Nephron (organoid): ENCODE measurements around the gene NIPSNAP2.
"Not testable (repeated sequence)": the region's sequence is repeated elsewhere in the genome, so short reads cannot be mapped to it uniquely, and the experiment has no call there.

Experiments
- H3K27ac Mint-ChIP-seq, 3 experiments: 2 replicates each; pipeline ENCODE4 v1.8.0; 2020; ENCODE audit warnings: mixed read lengths in 3 of 3, mild to moderate bottlenecking in 2 of 3, moderate library complexity in 1 of 3
- H3K27me3 Mint-ChIP-seq: 2 replicates; pipeline ENCODE4 v1.8.0; 2021; ENCODE audit warnings: low read depth, mild to moderate bottlenecking, moderate library complexity, mixed read lengths
- H3K36me3 Mint-ChIP-seq: 2 replicates; pipeline ENCODE4 v1.8.0; 2020; ENCODE audit warnings: low read depth, mixed read lengths
- H3K4me1 Mint-ChIP-seq: 2 replicates; pipeline ENCODE4 v1.8.0; 2020; ENCODE audit warnings: mixed read lengths
- H3K4me3 Mint-ChIP-seq, 3 experiments: 2 replicates each; pipeline ENCODE4 v1.8.0; 2020; ENCODE audit warnings: mild to moderate bottlenecking in 3 of 3, mixed read lengths in 3 of 3, moderate library complexity in 2 of 3
- H3K9me3 Mint-ChIP-seq: 2 replicates; pipeline ENCODE4 v1.8.0; 2020; ENCODE audit warnings: mixed read lengths
- TF ChIP-seq, protein P1 (sequence below), 3 experiments: fragments of 200-600 bp; sonication (generic); IDR thresholded peaks; one replicate each; pipeline ENCODE4 v1.5.0; 2021; ENCODE audit warnings: antibody characterized with exemption in 3 of 3; ENCODE audit not compliant: unreplicated experiment in 3 of 3

Gene NIPSNAP2

DNA sequence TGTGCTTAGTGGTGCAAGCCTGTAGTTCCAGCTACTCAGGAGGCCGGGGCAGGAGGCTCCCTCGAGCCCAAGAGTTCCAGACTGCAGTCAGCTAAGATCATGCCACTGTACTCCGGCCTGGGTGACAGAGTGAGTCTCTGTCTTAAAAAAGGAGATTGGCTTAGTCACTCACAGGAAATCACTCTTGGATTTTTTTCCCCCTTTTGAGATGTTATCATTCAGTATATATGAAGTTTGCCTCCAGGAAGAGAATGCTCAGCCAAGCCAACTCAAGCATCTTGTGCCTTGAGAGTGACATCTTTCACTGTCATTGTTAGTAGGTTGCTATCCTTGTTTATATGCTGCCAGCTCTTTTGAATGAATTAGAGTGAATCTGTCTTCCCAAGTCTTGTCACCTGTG, 28.0 kb downstream of the NIPSNAP2 start:
- Mint-ChIP-seq H3K9me3 (no peaks in the 10 kb centered on the region), H3K27ac (no peak overlapping the region), H3K36me3 (peaks cover 65% of the 10 kb centered on the region), H3K27me3 (no peaks in the 10 kb centered on the region), H3K4me3 (no peak overlapping the region), H3K4me1 (no peaks in the 10 kb centered on the region)
- TF ChIP-seq, protein P1, sequence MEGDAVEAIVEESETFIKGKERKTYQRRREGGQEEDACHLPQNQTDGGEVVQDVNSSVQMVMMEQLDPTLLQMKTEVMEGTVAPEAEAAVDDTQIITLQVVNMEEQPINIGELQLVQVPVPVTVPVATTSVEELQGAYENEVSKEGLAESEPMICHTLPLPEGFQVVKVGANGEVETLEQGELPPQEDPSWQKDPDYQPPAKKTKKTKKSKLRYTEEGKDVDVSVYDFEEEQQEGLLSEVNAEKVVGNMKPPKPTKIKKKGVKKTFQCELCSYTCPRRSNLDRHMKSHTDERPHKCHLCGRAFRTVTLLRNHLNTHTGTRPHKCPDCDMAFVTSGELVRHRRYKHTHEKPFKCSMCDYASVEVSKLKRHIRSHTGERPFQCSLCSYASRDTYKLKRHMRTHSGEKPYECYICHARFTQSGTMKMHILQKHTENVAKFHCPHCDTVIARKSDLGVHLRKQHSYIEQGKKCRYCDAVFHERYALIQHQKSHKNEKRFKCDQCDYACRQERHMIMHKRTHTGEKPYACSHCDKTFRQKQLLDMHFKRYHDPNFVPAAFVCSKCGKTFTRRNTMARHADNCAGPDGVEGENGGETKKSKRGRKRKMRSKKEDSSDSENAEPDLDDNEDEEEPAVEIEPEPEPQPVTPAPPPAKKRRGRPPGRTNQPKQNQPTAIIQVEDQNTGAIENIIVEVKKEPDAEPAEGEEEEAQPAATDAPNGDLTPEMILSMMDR (IDR thresholded peaks at IDR 0.05; ENCODE audit: unreplicated experiment in 3 of 3), result no peak

DNA sequence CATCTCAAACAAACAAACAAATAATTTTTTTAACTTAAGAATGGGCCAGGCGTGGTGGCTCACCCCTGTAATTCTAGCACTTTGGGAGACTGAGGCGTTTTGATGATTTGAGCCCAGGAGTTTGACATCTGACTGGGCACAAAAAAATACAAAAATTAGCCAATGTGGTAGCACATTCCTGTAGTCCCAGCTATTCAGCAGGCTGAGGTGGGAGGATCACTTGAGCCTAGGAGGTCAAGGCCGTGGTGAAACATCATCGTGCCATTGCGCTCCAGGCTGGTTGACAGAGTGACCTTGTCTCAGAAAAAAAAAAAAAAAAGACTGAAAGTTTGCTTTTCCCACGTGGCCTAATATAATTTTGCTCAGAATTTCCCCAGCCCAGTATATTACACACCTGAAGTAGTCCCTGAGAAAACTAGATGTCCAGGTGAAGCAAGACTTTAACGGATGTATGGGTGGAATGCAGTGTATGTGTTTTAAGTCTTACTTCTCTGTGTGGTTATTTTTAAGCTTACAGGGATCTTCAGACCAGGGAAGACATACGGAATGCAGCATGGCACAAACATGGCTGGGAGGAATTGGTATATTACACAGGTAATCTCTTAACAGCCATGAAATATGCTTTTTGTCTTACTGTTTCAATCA, 32.6 kb downstream of the NIPSNAP2 start:
- Mint-ChIP-seq H3K27ac (no peak overlapping the region), H3K4me3 (no peak overlapping the region), H3K9me3 (no peaks in the 10 kb centered on the region), H3K36me3 (peaks cover 59% of the 10 kb centered on the region), H3K4me1 (no peaks in the 10 kb centered on the region), H3K27me3 (no peaks in the 10 kb centered on the region)
- TF ChIP-seq, protein P1 (IDR thresholded peaks at IDR 0.05; ENCODE audit: unreplicated experiment in 3 of 3), result no peak

DNA sequence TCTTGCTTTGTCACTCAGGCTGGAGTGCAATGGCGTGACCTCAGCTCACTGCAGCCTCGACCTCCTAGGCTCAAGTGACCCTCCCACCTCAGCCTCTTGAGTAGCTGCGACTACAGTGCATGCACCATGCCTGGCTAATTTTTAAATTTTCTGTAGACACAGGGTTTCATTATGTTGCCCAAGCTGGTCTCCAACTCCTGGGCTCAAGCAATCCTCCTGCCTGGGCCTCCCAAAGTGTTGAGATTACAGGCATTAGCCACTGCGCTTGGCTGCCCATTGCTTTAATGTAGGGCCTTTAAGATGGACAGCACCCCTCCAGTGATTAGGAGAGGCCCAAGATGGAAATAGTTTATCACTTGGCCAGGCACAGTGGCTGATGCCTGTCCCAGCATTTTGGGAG, 39.4 kb downstream of the NIPSNAP2 start:
- no peaks in the 10 kb centered on the region for H3K27me3 Mint-ChIP-seq
- TF ChIP-seq, protein P1 (IDR thresholded peaks at IDR 0.05; ENCODE audit: unreplicated experiment in 3 of 3), result no peak
- H3K9me3 Mint-ChIP-seq, result no peaks in the 10 kb centered on the region
- H3K4me3 Mint-ChIP-seq, result no peak overlapping the region
- H3K27ac Mint-ChIP-seq, result no peak overlapping the region
- peaks cover 14% of the 10 kb centered on the region for H3K36me3 Mint-ChIP-seq
- no peaks in the 10 kb centered on the region for H3K4me1 Mint-ChIP-seq

DNA sequence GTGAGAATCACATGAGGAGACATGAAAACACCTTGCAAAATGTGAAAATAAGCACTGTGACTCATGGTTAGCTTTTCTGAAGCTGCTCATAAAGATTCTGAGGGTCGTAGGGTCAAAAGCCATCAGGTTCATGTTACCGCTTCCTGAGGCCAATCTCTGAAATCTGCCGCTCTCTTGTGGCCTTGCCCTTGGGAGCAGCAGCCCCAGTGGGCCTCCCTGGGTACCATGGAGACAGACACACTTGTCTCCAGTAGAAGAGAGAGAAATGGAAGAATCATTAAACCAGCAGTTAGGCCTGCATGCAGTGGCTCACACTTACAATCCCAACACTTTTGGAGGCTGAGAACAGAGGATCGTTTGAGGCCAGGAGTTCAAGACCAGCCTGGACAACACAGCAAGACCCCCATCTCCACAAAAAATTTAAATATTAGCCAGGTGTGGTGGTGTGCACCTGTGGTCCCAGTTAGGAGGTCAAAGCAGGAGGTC, 42.8 kb downstream of the NIPSNAP2 start:
- Mint-ChIP-seq H3K36me3 (peaks cover 13% of the 10 kb centered on the region), H3K4me1 (no peaks in the 10 kb centered on the region), H3K9me3 (no peaks in the 10 kb centered on the region), H3K4me3 (no peak overlapping the region), H3K27ac (peak overlapping the region in 2 of 3 experiments; percentile 62 to 93), H3K27me3 (no peaks in the 10 kb centered on the region)
- TF ChIP-seq, protein P1 (IDR thresholded peaks at IDR 0.05; ENCODE audit: unreplicated experiment in 3 of 3), result no peak

DNA sequence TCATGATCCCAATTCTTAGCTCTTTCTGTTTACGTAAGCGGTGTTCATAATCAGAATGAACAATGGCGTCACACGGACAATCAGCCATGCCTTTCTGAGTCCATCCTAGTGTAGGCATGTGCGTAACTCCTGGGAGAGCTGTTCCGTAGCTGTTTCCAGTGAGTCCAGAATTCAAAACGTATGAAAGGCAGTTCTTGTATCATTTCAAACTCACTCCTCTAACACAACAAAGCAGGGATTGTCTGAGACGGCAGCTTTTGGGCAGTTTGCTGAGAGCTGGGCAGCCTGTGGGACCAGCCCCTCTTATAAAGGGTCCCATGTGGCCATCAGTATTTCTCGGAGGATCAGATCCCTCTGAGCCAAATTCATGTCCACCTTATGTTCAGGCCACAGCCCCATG, 43.5 kb downstream of the NIPSNAP2 start:
- peak overlapping the region in 1 of 3 experiments; percentile 50 for H3K27ac Mint-ChIP-seq
- TF ChIP-seq, protein P1 (IDR thresholded peaks at IDR 0.05; ENCODE audit: unreplicated experiment in 3 of 3), result no peak

DNA sequence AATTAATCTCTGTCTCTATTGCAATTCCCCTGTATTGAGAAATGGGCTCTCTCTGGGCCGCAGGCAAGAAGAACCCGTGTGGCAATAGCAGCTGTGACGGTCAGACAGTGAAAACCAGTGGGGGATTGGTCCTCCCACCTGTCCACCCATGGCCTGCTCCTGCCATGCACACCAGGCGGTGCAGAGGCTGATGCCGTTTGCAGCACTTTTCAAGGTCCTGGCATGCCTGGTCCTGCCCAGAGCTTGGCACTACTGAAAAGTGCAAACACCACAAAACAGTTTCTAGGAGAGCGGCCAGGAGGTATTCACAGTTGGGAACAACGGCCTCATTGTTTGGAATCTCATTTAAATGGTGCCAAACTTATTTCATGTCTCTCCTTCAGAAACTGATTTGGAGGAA, 45.3 kb downstream of the NIPSNAP2 start:
- Mint-ChIP-seq H3K4me1 (no peaks in the 10 kb centered on the region), H3K36me3 (peaks cover 25% of the 10 kb centered on the region), H3K9me3 (no peaks in the 10 kb centered on the region), H3K27me3 (no peaks in the 10 kb centered on the region), H3K27ac (peak overlapping the region in 2 of 3 experiments; percentile 48 to 64), H3K4me3 (no peak overlapping the region)
- TF ChIP-seq, protein P1 (IDR thresholded peaks at IDR 0.05; ENCODE audit: unreplicated experiment in 3 of 3), result no peak

More for the DNA sequence above, 43.5 kb downstream of the NIPSNAP2 start:
- H3K4me1 Mint-ChIP-seq, result no peaks in the 10 kb centered on the region
- no peaks in the 10 kb centered on the region for H3K9me3 Mint-ChIP-seq
- no peaks in the 10 kb centered on the region for H3K27me3 Mint-ChIP-seq
- peaks cover 14% of the 10 kb centered on the region for H3K36me3 Mint-ChIP-seq
- H3K4me3 Mint-ChIP-seq, result no peak overlapping the region

DNA sequence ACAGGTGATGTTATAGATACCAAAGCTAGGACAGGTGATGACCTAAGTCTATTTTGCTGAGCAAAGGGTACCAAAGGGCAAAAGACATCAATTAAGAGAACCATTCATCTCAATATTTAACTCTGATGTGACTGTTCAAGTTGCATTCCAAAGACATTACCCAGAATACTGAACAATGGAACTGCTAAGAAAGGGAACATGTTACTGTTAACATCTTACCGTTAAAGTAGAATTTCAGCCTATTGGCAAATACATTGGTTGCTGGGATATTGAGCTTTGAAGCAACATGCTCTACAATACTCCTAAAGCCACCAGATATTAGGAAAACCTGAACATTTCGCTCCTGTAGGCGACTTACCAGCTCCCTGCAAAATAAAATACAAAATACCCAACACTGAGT, 52.6 kb downstream of the NIPSNAP2 start:
- H3K4me3 Mint-ChIP-seq, H3K27ac Mint-ChIP-seq, H3K9me3 Mint-ChIP-seq, H3K27me3 Mint-ChIP-seq, H3K4me1 Mint-ChIP-seq: not testable (repeated sequence)
- peaks cover 47% of the 10 kb centered on the region for H3K36me3 Mint-ChIP-seq
